SU-DHL-6 (cell line): ENCODE data around the gene TRRAP.

Source experiments
- H2AFZ ChIP-seq: fragments of 200-600 bp; sonication (generic); 2 replicates; pipeline ENCODE4 v1.6.1; 2014; ENCODE audit warnings: low read depth, mild to moderate bottlenecking, moderate library complexity, mixed read lengths, antibody characterized with exemption, low read length; ENCODE audit not compliant: severe bottlenecking
- H3F3A ChIP-seq: fragments of 200-600 bp; shearing (Covaris generic); 2 replicates; pipeline ENCODE4 v1.6.0; 2016; ENCODE audit warnings: antibody characterized with exemption, mild to moderate bottlenecking; ENCODE audit not compliant: insufficient read depth
- H3K27ac ChIP-seq: fragments of 200-600 bp; sonication (generic); 2 replicates; pipeline ENCODE4 v1.5.1; 2016; ENCODE audit warnings: low read depth, mild to moderate bottlenecking, low read length, moderate library complexity, mixed read lengths
- H3K27me3 ChIP-seq: fragments of 200-600 bp; sonication (generic), shearing (Covaris generic); 2 replicates; pipeline ENCODE4 v1.6.0; 2014; ENCODE audit warnings: mild to moderate bottlenecking, low read length
- H3K36me3 ChIP-seq: fragments of 200-600 bp; sonication (generic); 2 replicates; pipeline ENCODE4 v1.6.1; 2014; ENCODE audit warnings: mild to moderate bottlenecking, low read length, mixed read lengths
- H3K4me2 ChIP-seq: fragments of 300-600, 200-600 bp; shearing (Covaris generic), sonication (generic); 2 replicates; pipeline ENCODE4 v1.6.0; 2014; ENCODE audit warnings: low read length, low read depth, mild to moderate bottlenecking; ENCODE audit not compliant: poor library complexity, severe bottlenecking
- H3K4me3 ChIP-seq: fragments of 200-600 bp; sonication (generic); 2 replicates; pipeline ENCODE4 v1.5.1; 2014; ENCODE audit warnings: antibody characterized with exemption, low read length, mild to moderate bottlenecking, mixed read lengths; ENCODE audit not compliant: insufficient read depth, poor library complexity, severe bottlenecking
- H3K79me2 ChIP-seq: fragments of 200-600 bp; sonication (generic); 2 replicates; pipeline ENCODE4 v1.6.1; 2014; ENCODE audit warnings: mild to moderate bottlenecking, low read length, moderate library complexity; ENCODE audit not compliant: insufficient read depth
- H3K9ac ChIP-seq: fragments of 200-600 bp; sonication (generic); 2 replicates; pipeline ENCODE4 v1.7.0; 2014; ENCODE audit warnings: mild to moderate bottlenecking, low read length
- H3K9me2 ChIP-seq: fragments of 200-600 bp; sonication (generic); replicated peaks from 2 replicates; pipeline ENCODE4 v1.6.1; 2014; ENCODE audit warnings: low read length; ENCODE audit not compliant: insufficient read depth
- H3K9me3 ChIP-seq: fragments of 200-600 bp; sonication (generic); 2 replicates; pipeline ENCODE4 v1.6.1; 2014; ENCODE audit warnings: low read length, mixed read lengths; ENCODE audit not compliant: insufficient read depth
- H4K20me1 ChIP-seq: fragments of 200-600 bp; sonication (generic); 2 replicates; pipeline ENCODE4 v1.6.1; 2014; ENCODE audit warnings: low read depth, mild to moderate bottlenecking, antibody characterized with exemption, low read length, moderate library complexity, mixed read lengths
- EZH2phosphoT487 ChIP-seq: fragments of 200-600 bp; sonication (generic), shearing (Covaris generic); conservative IDR thresholded peaks from 2 replicates; pipeline ENCODE4 v1.6.1; 2018; ENCODE audit warnings: mild to moderate bottlenecking, antibody characterized with exemption, low read length, moderate library complexity, mixed read lengths
- TF ChIP-seq, protein P1 (sequence below): fragments of 200-600 bp; sonication (generic); IDR thresholded peaks from one replicate; pipeline ENCODE4 v1.5.1; 2017; ENCODE audit warnings: antibody characterized with exemption, mild to moderate bottlenecking, low read length, moderate library complexity; ENCODE audit not compliant: insufficient read depth, poor library complexity, severe bottlenecking

TRRAP gene

DNA sequence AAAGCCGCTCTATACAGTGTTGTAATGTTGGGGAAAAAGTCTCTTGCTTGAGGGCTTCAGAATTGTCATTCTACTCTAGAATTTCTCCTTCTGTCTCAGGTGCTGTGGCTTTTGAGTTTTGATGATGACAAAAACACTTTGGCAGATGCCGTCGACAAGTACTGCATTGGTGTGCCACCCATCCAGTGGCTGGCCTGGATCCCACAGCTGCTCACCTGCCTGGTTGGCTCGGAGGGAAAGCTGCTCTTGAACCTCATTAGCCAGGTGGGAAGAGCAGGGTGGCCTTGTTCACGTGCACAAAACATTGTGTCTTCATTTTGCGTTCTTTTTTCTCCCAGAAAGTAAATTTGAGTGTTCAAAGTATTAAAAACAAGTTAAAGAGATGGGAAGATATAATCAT lies 112.0 kb downstream of the TRRAP start:
- TF ChIP-seq, protein P1, sequence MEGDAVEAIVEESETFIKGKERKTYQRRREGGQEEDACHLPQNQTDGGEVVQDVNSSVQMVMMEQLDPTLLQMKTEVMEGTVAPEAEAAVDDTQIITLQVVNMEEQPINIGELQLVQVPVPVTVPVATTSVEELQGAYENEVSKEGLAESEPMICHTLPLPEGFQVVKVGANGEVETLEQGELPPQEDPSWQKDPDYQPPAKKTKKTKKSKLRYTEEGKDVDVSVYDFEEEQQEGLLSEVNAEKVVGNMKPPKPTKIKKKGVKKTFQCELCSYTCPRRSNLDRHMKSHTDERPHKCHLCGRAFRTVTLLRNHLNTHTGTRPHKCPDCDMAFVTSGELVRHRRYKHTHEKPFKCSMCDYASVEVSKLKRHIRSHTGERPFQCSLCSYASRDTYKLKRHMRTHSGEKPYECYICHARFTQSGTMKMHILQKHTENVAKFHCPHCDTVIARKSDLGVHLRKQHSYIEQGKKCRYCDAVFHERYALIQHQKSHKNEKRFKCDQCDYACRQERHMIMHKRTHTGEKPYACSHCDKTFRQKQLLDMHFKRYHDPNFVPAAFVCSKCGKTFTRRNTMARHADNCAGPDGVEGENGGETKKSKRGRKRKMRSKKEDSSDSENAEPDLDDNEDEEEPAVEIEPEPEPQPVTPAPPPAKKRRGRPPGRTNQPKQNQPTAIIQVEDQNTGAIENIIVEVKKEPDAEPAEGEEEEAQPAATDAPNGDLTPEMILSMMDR: no peak
- TF ChIP-seq EZH2phosphoT487: no peak
- H3K79me2 ChIP-seq: no peaks in the 10 kb centered on the region
- peaks cover 27% of the 10 kb centered on the region for H3K36me3 ChIP-seq
- H2AFZ ChIP-seq: no peak overlapping the region
- H3K4me3 ChIP-seq: no peak overlapping the region
- no peaks in the 10 kb centered on the region for H3K9me3 ChIP-seq
- no peaks in the 10 kb centered on the region for H3K9me2 ChIP-seq
- no peak overlapping the region for H3K4me2 ChIP-seq
- no peaks in the 10 kb centered on the region for H3K27me3 ChIP-seq
- no peaks in the 10 kb centered on the region for H3F3A ChIP-seq
- no peaks in the 10 kb centered on the region for H4K20me1 ChIP-seq
- H3K27ac ChIP-seq: no peak overlapping the region
- no peak overlapping the region for H3K9ac ChIP-seq

DNA sequence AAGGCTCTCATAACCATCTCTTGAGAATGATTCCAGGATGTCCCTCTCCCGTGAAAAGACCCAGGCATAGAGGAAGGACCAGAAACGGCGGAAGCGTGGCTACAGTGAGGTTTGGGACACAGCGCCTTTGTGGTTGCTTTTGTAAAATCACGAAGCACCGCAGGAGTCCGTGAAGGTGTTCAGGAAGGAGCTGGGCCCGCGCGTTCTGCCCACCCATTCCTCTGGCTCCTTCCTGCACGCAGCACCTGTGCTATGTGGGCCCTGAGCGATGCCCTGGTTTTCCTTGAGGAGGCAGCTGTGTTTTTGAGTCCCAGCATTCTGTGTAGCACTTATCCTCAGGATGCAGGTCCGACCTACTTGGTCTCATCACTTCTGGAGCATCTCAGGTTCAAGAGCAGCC lies 112.8 kb downstream of the TRRAP start:
- Histone ChIP-seq H4K20me1 (no peaks in the 10 kb centered on the region), H3K36me3 (peaks cover 19% of the 10 kb centered on the region)

DNA sequence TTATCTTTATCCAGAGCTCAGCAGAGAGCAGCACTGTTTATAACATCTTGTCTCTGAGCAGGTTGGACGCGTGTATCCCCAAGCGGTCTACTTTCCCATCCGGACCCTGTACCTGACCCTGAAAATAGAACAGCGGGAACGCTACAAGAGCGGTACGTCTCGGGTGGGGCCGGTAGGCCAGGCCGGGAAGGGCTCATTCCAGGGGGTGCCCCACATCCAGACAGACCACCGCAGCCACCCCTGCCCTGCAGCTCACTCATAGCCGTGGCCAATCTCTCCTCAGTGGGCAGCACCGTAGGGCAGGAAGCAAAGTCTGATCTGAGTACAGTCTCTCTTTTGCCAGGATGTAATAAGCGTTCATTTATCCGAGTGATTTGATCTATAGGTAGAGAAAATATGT lies 113.7 kb downstream of the TRRAP start:
- Histone ChIP-seq H3K27me3 (no peaks in the 10 kb centered on the region), H3K9me2 (no peaks in the 10 kb centered on the region), H3K27ac (no peak overlapping the region), H3K9me3 (no peaks in the 10 kb centered on the region), H2AFZ (no peak overlapping the region), H3F3A (no peaks in the 10 kb centered on the region), H4K20me1 (no peaks in the 10 kb centered on the region), H3K4me2 (no peak overlapping the region), H3K79me2 (no peaks in the 10 kb centered on the region), H3K9ac (no peak overlapping the region), H3K36me3 (peaks cover 12% of the 10 kb centered on the region; the same call in 1 of the 2 replicates), H3K4me3 (no peak overlapping the region)
- TF ChIP-seq EZH2phosphoT487: no peak
- TF ChIP-seq, protein P1: no peak

More for the DNA sequence above, 112.8 kb downstream of the TRRAP start:
- no peaks in the 10 kb centered on the region for H3K79me2 ChIP-seq
- H3K27me3 ChIP-seq: no peaks in the 10 kb centered on the region
- no peaks in the 10 kb centered on the region for H3F3A ChIP-seq
- no peaks in the 10 kb centered on the region for H3K9me2 ChIP-seq
- H3K9me3 ChIP-seq: no peaks in the 10 kb centered on the region
- H3K27ac ChIP-seq: no peak overlapping the region
- no peak overlapping the region for H3K4me2 ChIP-seq
- no peak overlapping the region for H2AFZ ChIP-seq
- H3K4me3 ChIP-seq: no peak overlapping the region
- no peak overlapping the region for H3K9ac ChIP-seq
- no peak for TF ChIP-seq EZH2phosphoT487
- TF ChIP-seq, protein P1: no peak
